ENCODE measurements around the gene SLC35E1.

The SLC35E1 gene

DNA sequence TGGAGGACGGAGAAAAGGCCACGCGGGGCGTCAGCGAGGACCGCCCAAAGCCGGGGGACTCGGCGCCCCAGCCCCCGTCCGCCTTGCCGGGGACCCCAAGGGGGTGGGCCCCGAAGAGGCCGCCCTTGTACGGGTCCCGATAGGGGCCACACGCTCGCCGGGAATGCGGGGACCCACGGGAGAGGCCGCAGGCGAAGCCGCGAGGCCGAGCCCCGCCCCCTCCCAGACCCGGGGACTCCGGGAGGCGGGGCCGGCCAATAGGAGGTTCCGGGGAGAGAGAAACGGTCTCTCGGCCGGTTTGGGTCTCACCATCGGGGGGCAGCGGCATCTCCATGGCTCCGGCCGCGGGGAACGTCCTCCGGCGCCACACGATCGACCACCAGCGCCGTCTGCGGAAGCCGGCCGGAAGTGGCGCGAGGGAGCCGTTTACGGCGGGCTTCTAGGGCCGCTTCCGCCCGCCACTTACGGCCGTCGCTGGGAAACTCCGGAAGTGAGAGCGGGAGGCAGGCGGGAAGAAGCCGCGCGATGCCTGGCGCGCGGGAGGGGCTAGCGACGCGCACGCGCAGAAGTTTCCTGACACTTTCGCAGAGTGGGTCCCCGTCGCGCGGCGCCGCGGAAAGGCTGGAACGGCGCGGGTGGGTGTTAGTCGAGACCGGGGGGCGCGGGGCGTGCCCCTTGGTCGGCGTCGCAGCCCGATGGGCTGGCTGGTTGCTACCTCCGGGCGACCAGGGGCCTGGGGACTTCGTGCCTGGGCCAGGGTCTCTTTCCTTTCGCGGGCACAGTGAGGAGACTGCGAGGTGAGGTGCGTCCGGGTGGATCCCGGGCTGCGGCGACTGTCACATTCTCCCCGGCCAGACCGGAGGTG, 29.9 kb downstream of the SLC35E1 start, which contains the start of gene CHERP:
CHERP (minus strand) TSS at position 393 of the 865 bp plus-strand sequence; CDS start at position 334, 59 bp downstream.
- Histone ChIP-seq H3K27me3 (ENCODE audit: insufficient read depth, poor library complexity, severe bottlenecking) (no peaks in the 10 kb centered on the region), H3K4me3 (replicated peaks; ENCODE audit: insufficient read depth, low read length) (peak within 1 kb of the TSS; percentile 96), H3K27ac (replicated peaks) (peak within 1 kb of the TSS; percentile 94)
- DNase-seq (ENCODE audit: low read depth in 1 of 2, low spot score in 1 of 2), result peak; percentile 92 to 93
- peak; percentile 85 for TF ChIP-seq GABPA (IDR thresholded peaks at IDR 0.05; ENCODE audit: low read depth)
- TF ChIP-seq SPI1 (IDR thresholded peaks at IDR 0.05; ENCODE audit: borderline replicate concordance, low read depth), result peak; percentile 27; the same call in 1 of the 2 replicates
- TF ChIP-seq, protein P1, sequence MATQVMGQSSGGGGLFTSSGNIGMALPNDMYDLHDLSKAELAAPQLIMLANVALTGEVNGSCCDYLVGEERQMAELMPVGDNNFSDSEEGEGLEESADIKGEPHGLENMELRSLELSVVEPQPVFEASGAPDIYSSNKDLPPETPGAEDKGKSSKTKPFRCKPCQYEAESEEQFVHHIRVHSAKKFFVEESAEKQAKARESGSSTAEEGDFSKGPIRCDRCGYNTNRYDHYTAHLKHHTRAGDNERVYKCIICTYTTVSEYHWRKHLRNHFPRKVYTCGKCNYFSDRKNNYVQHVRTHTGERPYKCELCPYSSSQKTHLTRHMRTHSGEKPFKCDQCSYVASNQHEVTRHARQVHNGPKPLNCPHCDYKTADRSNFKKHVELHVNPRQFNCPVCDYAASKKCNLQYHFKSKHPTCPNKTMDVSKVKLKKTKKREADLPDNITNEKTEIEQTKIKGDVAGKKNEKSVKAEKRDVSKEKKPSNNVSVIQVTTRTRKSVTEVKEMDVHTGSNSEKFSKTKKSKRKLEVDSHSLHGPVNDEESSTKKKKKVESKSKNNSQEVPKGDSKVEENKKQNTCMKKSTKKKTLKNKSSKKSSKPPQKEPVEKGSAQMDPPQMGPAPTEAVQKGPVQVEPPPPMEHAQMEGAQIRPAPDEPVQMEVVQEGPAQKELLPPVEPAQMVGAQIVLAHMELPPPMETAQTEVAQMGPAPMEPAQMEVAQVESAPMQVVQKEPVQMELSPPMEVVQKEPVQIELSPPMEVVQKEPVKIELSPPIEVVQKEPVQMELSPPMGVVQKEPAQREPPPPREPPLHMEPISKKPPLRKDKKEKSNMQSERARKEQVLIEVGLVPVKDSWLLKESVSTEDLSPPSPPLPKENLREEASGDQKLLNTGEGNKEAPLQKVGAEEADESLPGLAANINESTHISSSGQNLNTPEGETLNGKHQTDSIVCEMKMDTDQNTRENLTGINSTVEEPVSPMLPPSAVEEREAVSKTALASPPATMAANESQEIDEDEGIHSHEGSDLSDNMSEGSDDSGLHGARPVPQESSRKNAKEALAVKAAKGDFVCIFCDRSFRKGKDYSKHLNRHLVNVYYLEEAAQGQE (IDR thresholded peaks at IDR 0.05; ENCODE audit: insufficient replicate concordance, low read depth), result peak; percentile 22
- TF ChIP-seq, protein P2, sequence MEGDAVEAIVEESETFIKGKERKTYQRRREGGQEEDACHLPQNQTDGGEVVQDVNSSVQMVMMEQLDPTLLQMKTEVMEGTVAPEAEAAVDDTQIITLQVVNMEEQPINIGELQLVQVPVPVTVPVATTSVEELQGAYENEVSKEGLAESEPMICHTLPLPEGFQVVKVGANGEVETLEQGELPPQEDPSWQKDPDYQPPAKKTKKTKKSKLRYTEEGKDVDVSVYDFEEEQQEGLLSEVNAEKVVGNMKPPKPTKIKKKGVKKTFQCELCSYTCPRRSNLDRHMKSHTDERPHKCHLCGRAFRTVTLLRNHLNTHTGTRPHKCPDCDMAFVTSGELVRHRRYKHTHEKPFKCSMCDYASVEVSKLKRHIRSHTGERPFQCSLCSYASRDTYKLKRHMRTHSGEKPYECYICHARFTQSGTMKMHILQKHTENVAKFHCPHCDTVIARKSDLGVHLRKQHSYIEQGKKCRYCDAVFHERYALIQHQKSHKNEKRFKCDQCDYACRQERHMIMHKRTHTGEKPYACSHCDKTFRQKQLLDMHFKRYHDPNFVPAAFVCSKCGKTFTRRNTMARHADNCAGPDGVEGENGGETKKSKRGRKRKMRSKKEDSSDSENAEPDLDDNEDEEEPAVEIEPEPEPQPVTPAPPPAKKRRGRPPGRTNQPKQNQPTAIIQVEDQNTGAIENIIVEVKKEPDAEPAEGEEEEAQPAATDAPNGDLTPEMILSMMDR (IDR thresholded peaks at IDR 0.05; ENCODE audit: insufficient read depth, low read length), result no peak
- TF ChIP-seq POLR2AphosphoS5 (IDR thresholded peaks at IDR 0.05; ENCODE audit: low read depth), result peak; percentile 84

DNA sequence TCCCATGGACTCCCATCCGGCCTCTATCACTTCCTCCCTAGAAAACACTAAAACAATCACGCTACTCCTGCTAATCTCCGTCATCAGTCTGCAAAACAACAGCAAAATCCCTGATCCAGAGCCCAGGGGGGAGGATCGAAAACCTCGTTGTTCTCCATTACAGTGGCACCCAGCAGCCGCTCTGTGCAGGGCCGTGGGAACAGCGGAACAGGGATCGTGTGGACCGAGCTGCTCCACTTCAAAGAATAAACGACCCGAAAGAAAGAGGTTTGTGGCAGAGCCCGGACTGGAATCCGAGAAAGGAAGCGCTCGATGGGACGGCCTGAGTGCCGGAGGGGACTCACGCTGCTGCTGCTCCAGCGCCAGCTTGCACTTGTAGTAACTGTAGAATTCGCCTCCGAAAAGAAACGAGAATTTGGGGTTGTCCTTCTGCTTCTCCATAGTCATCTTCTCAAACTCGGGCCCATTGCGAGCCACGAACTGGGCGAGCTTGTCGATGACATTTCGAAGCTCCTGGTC, 30.6 kb downstream of the SLC35E1 start:
- peak overlapping the region; percentile 96 for H3K4me3 ChIP-seq (replicated peaks; ENCODE audit: insufficient read depth, low read length)
- H3K27ac ChIP-seq (replicated peaks), result peak overlapping the region; percentile 94
- no peaks in the 10 kb centered on the region for H3K27me3 ChIP-seq (ENCODE audit: insufficient read depth, poor library complexity, severe bottlenecking)
- peak in 1 of 2 experiments; percentile 17 for DNase-seq (ENCODE audit: low read depth in 1 of 2, low spot score in 1 of 2)
- TF ChIP-seq, protein P2 (IDR thresholded peaks at IDR 0.05; ENCODE audit: insufficient read depth, low read length), result no peak
- peak; percentile 24; the same call in 1 of the 2 replicates for TF ChIP-seq SPI1 (IDR thresholded peaks at IDR 0.05; ENCODE audit: borderline replicate concordance, low read depth)

DNA sequence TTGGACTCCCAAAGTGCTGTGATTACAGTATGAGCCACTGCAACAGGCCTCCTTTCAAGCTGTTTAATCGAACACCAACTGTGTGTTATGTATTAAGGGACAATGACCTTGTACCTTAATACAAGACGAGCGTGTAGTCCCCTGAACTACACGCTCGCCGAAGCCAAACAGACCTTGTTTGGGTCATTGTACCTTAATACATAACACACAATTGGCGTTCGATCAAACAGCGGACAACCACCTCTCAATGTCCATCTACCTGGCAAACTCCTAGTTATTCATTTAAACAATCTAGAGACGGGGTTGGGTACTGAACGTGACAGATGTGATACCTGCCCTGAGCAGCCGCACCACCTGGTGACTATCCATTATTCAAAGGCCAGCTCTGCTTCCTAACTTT, 31.3 kb downstream of the SLC35E1 start:
- Histone ChIP-seq H3K4me3 (replicated peaks; ENCODE audit: insufficient read depth, low read length) (peak overlapping the region; percentile 96), H3K27ac (replicated peaks) (no peak overlapping the region; the same call in 1 of the 2 replicates), H3K27me3 (ENCODE audit: insufficient read depth, poor library complexity, severe bottlenecking) (no peaks in the 10 kb centered on the region)
- no peak for DNase-seq (ENCODE audit: low read depth in 1 of 2, low spot score in 1 of 2)
- no peak for TF ChIP-seq POLR2AphosphoS5 (IDR thresholded peaks at IDR 0.05; ENCODE audit: low read depth)
- TF ChIP-seq, protein P2 (IDR thresholded peaks at IDR 0.05; ENCODE audit: insufficient read depth, low read length), result no peak
- TF ChIP-seq GABPA (IDR thresholded peaks at IDR 0.05; ENCODE audit: low read depth), result no peak
- TF ChIP-seq, protein P1 (IDR thresholded peaks at IDR 0.05; ENCODE audit: insufficient replicate concordance, low read depth), result no peak
